WTC11 (cell line): Measurements from ENCODE around the gene SORCS2.

Source experiments
- ARID4B ChIP-seq: sonication (generic); formaldehyde crosslinking; IDR thresholded peaks from 2 replicates; pipeline ENCODE4 v1.8.0; 2023; ENCODE audit warnings: missing genetic modification reagents, mild to moderate bottlenecking, borderline replicate concordance
- ATF3 ChIP-seq: sonication (generic); formaldehyde crosslinking; conservative IDR thresholded peaks from 2 replicates; pipeline ENCODE4 v1.8.1; 2022; ENCODE audit warnings: mild to moderate bottlenecking, missing genetic modification reagents
- CTCF ChIP-seq: fragments of 200-600 bp; IDR thresholded peaks from 2 replicates; pipeline ENCODE4 v1.8.0; 2022; ENCODE audit warnings: antibody characterized with exemption
- ELF4 ChIP-seq: sonication (generic); formaldehyde crosslinking; IDR thresholded peaks from 2 replicates; pipeline ENCODE4 v1.8.1; 2022; ENCODE audit warnings: low read depth, mild to moderate bottlenecking, moderate library complexity, missing genetic modification reagents
- ETV6 ChIP-seq: sonication (generic); formaldehyde crosslinking; IDR thresholded peaks from 2 replicates; pipeline ENCODE4 v1.8.1; 2022; ENCODE audit warnings: mild to moderate bottlenecking, missing genetic modification reagents
- FOXJ3 ChIP-seq: sonication (generic); formaldehyde crosslinking; IDR thresholded peaks from 2 replicates; pipeline ENCODE4 v1.9.0; 2021; ENCODE audit warnings: missing genetic modification reagents, mild to moderate bottlenecking, borderline replicate concordance
- GABPB1 ChIP-seq: sonication (generic); formaldehyde crosslinking; IDR thresholded peaks from 2 replicates; pipeline ENCODE4 v1.8.1; 2023; ENCODE audit warnings: mild to moderate bottlenecking, missing genetic modification reagents
- IRF2 ChIP-seq: sonication (generic); formaldehyde crosslinking; IDR thresholded peaks from 2 replicates; pipeline ENCODE4 v1.8.0; 2022; ENCODE audit warnings: low read depth, missing genetic modification reagents, borderline replicate concordance
- MAX ChIP-seq: sonication (generic); formaldehyde crosslinking; IDR thresholded peaks from 2 replicates; pipeline ENCODE4 v1.8.0; 2022; ENCODE audit warnings: mild to moderate bottlenecking, missing genetic modification reagents
- ZBTB43 ChIP-seq: sonication (generic); formaldehyde crosslinking; IDR thresholded peaks from 2 replicates; pipeline ENCODE4 v1.8.1; 2023; ENCODE audit warnings: mild to moderate bottlenecking, missing genetic modification reagents

- TF ChIP-seq CTCF (no peak), FOXJ3 (CRISPR knock-in tag) (no peak), ATF3 (no peak), ELF4 (no peak), MAX (CRISPR knock-in tag) (no peak), ARID4B (CRISPR knock-in tag) (no peak), IRF2 (CRISPR knock-in tag) (no peak), ZBTB43 (CRISPR knock-in tag) (no peak), ETV6 (no peak), GABPB1 (CRISPR knock-in tag) (no peak)
Observed at GRCh38 chr4:7740866-7741525, 548.7 kb downstream of the SORCS2 start.
